ENCODE data around the gene CREBL2.
"Not testable (repeated sequence)": the region's sequence is repeated elsewhere in the genome, so short reads cannot be mapped to it uniquely, and the experiment has no call there.

Gene CREBL2

GRCh38 chr12:12611512-12612306 is at the start of gene CREBL2:
Gene CREBL2 (plus strand): TSS chr12:12611876. CDS start chr12:12612173, 297 bp downstream.
- in situ Hi-C loops (cut with MboI; ENCODE audit: low sequenced_read_pairs) = no loop called here

- in situ Hi-C loops (cut with MboI; ENCODE audit: low sequenced_read_pairs) = loop anchor here (25.0 kb wide), 1 partner anchor 175 kb away; no protein-coding TSS in a partner anchor
These were observed 49.6 kb upstream of the CREBL2 start for GRCh38 chr12:12562016-12562483.

GRCh38 chr12:12562585-12563261 is 49.0 kb upstream of the CREBL2 start, which contains the start of gene DUSP16:
Gene DUSP16 (minus strand): TSS chr12:12562863. CDS start chr12:12521098, 41,765 bp downstream.
- in situ Hi-C loops (cut with MboI; ENCODE audit: low sequenced_read_pairs) = loop anchor here (25.0 kb wide), 1 partner anchor 175 kb away; no protein-coding TSS in a partner anchor

GRCh38 chr12:12563290-12563928 is 48.3 kb upstream of the CREBL2 start:
- in situ Hi-C loops (cut with MboI; ENCODE audit: low sequenced_read_pairs) = loop anchor here (25.0 kb wide), 1 partner anchor 176 kb away; no protein-coding TSS in a partner anchor

- in situ Hi-C loops (cut with MboI; ENCODE audit: low sequenced_read_pairs) = loop anchor here (25.0 kb wide), 1 partner anchor 178 kb away; no protein-coding TSS in a partner anchor
These were observed 46.8 kb upstream of the CREBL2 start for GRCh38 chr12:12564911-12565310.

- in situ Hi-C loops (cut with MboI; ENCODE audit: low sequenced_read_pairs) = loop anchor here (25.0 kb wide), 1 partner anchor 179 kb away; no protein-coding TSS in a partner anchor
These were observed 45.7 kb upstream of the CREBL2 start for GRCh38 chr12:12565971-12566370.

GRCh38 chr12:12572659-12573058 is 39.0 kb upstream of the CREBL2 start:
- in situ Hi-C loops (cut with MboI; ENCODE audit: low sequenced_read_pairs) = loop anchor here (25.0 kb wide), 1 partner anchor 185 kb away; no protein-coding TSS in a partner anchor

GRCh38 chr12:12577786-12578185 is 33.9 kb upstream of the CREBL2 start:
- in situ Hi-C loops (cut with MboI; ENCODE audit: low sequenced_read_pairs) = no loop called here

GRCh38 chr12:12580716-12581115 is 31.0 kb upstream of the CREBL2 start:
- in situ Hi-C loops (cut with MboI; ENCODE audit: low sequenced_read_pairs) = not testable (repeated sequence)

- in situ Hi-C loops (cut with MboI; ENCODE audit: low sequenced_read_pairs) = no loop called here
These were observed 29.3 kb upstream of the CREBL2 start for GRCh38 chr12:12582193-12582881.

GRCh38 chr12:12582895-12583303 is 28.8 kb upstream of the CREBL2 start:
- in situ Hi-C loops (cut with MboI; ENCODE audit: low sequenced_read_pairs) = no loop called here

- in situ Hi-C loops (cut with MboI; ENCODE audit: low sequenced_read_pairs) = no loop called here
These were observed 28.0 kb upstream of the CREBL2 start for GRCh38 chr12:12583510-12584178.

GRCh38 chr12:12585115-12585863 is 26.4 kb upstream of the CREBL2 start:
- in situ Hi-C loops (cut with MboI; ENCODE audit: low sequenced_read_pairs) = no loop called here

- in situ Hi-C loops (cut with MboI; ENCODE audit: low sequenced_read_pairs) = no loop called here
These were observed 24.6 kb upstream of the CREBL2 start for GRCh38 chr12:12586879-12587675.

- in situ Hi-C loops (cut with MboI; ENCODE audit: low sequenced_read_pairs) = no loop called here
These were observed 23.8 kb upstream of the CREBL2 start for GRCh38 chr12:12587878-12588277.

GRCh38 chr12:12588436-12588835 is 23.2 kb upstream of the CREBL2 start:
- in situ Hi-C loops (cut with MboI; ENCODE audit: low sequenced_read_pairs) = not testable (repeated sequence)

- in situ Hi-C loops (cut with MboI; ENCODE audit: low sequenced_read_pairs) = no loop called here
These were observed 20.7 kb upstream of the CREBL2 start for GRCh38 chr12:12590961-12591360.

- in situ Hi-C loops (cut with MboI; ENCODE audit: low sequenced_read_pairs) = no loop called here
These were observed 18.7 kb upstream of the CREBL2 start for GRCh38 chr12:12592930-12593329.

Measured in HL-60/S4 treated with phorbol 12-myristate 13-acetate at 8.2 ng/mL for 4 days and 3 days (cell line).